PC-9 (cell line): ENCODE measurements around the gene SMARCE1.

Experiments used
- CTCF ChIP-seq: fragments of 200-600 bp; sonication (generic); conservative IDR thresholded peaks from 2 replicates; pipeline ENCODE4 v1.6.1; 2017; ENCODE audit warnings: mixed run types, antibody characterized with exemption, mild to moderate bottlenecking, moderate library complexity
- EZH2 ChIP-seq: fragments of 200-600 bp; sonication (generic); IDR thresholded peaks from 2 replicates; pipeline ENCODE4 v1.8.0; 2017; ENCODE audit warnings: antibody characterized with exemption, low read depth

- TF ChIP-seq EZH2 (no peak), CTCF (no peak)
These were observed 33.4 kb upstream of the SMARCE1 start for GRCh38 chr17:40680998-40681397.
